Body of pancreas (tissue), 4 donors: ENCODE data around the gene MSI2.

Experiments
- POLR2A ChIP-seq, 3 donors: fragments of 450-650 bp; IDR thresholded peaks; one replicate each; pipeline ENCODE4 v1.6.1; 2016; ENCODE audit warnings: antibody characterized with exemption in 3 of 3, mild to moderate bottlenecking in 2 of 3
- TF ChIP-seq, protein P1 (sequence below), 7 experiments: fragments of 450-650 bp in 4 of 7; fragments of 200-600 bp in 3 of 7; sonication (generic) in 3 of 7; IDR thresholded peaks; one replicate each; pipeline ENCODE4 v1.5.1; 2016 to 2019; ENCODE audit warnings: antibody characterized with exemption in 7 of 7

DNA sequence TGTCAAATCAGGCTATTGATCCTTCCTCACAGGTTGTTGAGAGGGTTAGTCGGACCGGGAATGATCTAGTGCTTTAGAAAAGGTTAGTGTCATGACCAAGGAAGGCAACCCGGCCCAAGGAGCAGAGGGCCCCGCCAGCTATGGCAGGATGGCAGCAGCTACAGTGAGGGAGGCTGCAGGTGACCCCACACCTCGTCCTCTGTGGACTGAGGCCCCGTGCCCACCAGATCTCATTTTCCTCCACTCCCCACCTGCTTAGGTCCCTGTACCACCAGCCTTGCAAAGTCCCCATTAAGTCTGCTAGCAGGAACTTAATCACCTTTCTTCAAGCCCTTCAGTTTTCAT lies 381.3 kb downstream of the MSI2 start:
- TF ChIP-seq, protein P1, sequence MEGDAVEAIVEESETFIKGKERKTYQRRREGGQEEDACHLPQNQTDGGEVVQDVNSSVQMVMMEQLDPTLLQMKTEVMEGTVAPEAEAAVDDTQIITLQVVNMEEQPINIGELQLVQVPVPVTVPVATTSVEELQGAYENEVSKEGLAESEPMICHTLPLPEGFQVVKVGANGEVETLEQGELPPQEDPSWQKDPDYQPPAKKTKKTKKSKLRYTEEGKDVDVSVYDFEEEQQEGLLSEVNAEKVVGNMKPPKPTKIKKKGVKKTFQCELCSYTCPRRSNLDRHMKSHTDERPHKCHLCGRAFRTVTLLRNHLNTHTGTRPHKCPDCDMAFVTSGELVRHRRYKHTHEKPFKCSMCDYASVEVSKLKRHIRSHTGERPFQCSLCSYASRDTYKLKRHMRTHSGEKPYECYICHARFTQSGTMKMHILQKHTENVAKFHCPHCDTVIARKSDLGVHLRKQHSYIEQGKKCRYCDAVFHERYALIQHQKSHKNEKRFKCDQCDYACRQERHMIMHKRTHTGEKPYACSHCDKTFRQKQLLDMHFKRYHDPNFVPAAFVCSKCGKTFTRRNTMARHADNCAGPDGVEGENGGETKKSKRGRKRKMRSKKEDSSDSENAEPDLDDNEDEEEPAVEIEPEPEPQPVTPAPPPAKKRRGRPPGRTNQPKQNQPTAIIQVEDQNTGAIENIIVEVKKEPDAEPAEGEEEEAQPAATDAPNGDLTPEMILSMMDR (IDR thresholded peaks at IDR 0.05): no peak
- TF ChIP-seq POLR2A (IDR thresholded peaks at IDR 0.05): no peak
